Measurements from ENCODE around the gene HLX. TPM values are rescaled to one million over a fixed set of nuclear protein-coding genes. Genes with fewer than 3 reads are reported as not detected.

The HLX gene
- 10.6 TPM for polyA plus RNA-seq

GRCh38 chr1:220879076-220879508 lies at the start of gene HLX:
Gene HLX, plus strand, starts transcription at chr1:220879443. Its CDS starts 415 bp downstream, at chr1:220879858.
- H3K9me3 Mint-ChIP-seq: no peaks in the 10 kb centered on the region
- H3K27me3 Mint-ChIP-seq: peaks cover 13% of the 10 kb centered on the region
- H3K4me3 Mint-ChIP-seq: peak within 1 kb of the TSS; percentile 89 to 96 (median 94)
- peaks cover 3% of the 10 kb centered on the region for H3K36me3 Mint-ChIP-seq
- H3K27ac Mint-ChIP-seq: peak within 1 kb of the TSS; percentile 71 to 95 (median 92)
- peaks cover 20 to 41% (median 28%) of the 10 kb centered on the region in 3 donors for H3K4me1 Mint-ChIP-seq

GRCh38 chr1:220833436-220833835 lies 45.8 kb upstream of the HLX start:
- peaks cover 0 to 7% (median 2%) of the 10 kb centered on the region in 3 donors for H3K9me3 Mint-ChIP-seq
- no peaks in the 10 kb centered on the region for H3K36me3 Mint-ChIP-seq
- H3K4me3 Mint-ChIP-seq: no peak overlapping the region
- no peak overlapping the region for H3K27ac Mint-ChIP-seq
- peaks cover 8% of the 10 kb centered on the region for H3K27me3 Mint-ChIP-seq
- no peaks in the 10 kb centered on the region for H3K4me1 Mint-ChIP-seq

GRCh38 chr1:220834155-220834870 lies 44.9 kb upstream of the HLX start:
- Mint-ChIP-seq H3K9me3 (peaks cover 0 to 7% (median 2%) of the 10 kb centered on the region in 3 donors), H3K27ac (no peak overlapping the region), H3K27me3 (peaks cover 8% of the 10 kb centered on the region), H3K4me3 (no peak overlapping the region), H3K36me3 (no peaks in the 10 kb centered on the region), H3K4me1 (no peaks in the 10 kb centered on the region)

- Mint-ChIP-seq H3K9me3 (no peaks in the 10 kb centered on the region), H3K27ac (no peak overlapping the region), H3K4me3 (no peak overlapping the region), H3K27me3 (peaks cover 8% of the 10 kb centered on the region), H3K36me3 (peaks cover 4% of the 10 kb centered on the region), H3K4me1 (no peaks in the 10 kb centered on the region)
Measured at GRCh38 chr1:220838578-220838977, 40.7 kb upstream of the HLX start.

- Mint-ChIP-seq H3K9me3 (no peaks in the 10 kb centered on the region), H3K4me3 (no peak overlapping the region), H3K27me3 (peaks cover 2% of the 10 kb centered on the region), H3K36me3 (peaks cover 4% of the 10 kb centered on the region), H3K4me1 (no peaks in the 10 kb centered on the region), H3K27ac (no peak overlapping the region)
Measured at GRCh38 chr1:220839474-220839873, 39.8 kb upstream of the HLX start.

- no peak overlapping the region for H3K4me3 Mint-ChIP-seq
- H3K27ac Mint-ChIP-seq: no peak overlapping the region
Measured at GRCh38 chr1:220841293-220841692, 38.0 kb upstream of the HLX start.

GRCh38 chr1:220843481-220844011 lies 35.7 kb upstream of the HLX start:
- Mint-ChIP-seq H3K4me1 (no peaks in the 10 kb centered on the region), H3K36me3 (peaks cover 5% of the 10 kb centered on the region), H3K27me3 (no peaks in the 10 kb centered on the region), H3K27ac (no peak overlapping the region), H3K4me3 (no peak overlapping the region), H3K9me3 (peaks cover 0 to 4% (median under 1%) of the 10 kb centered on the region in 3 donors)

More at GRCh38 chr1:220841293-220841692, 38.0 kb upstream of the HLX start:
- Mint-ChIP-seq H3K27me3 (no peaks in the 10 kb centered on the region), H3K36me3 (peaks cover 4% of the 10 kb centered on the region), H3K9me3 (peaks cover 0 to 3% (median 0%) of the 10 kb centered on the region in 3 donors), H3K4me1 (no peaks in the 10 kb centered on the region)

GRCh38 chr1:220852408-220852807 lies 26.8 kb upstream of the HLX start:
- Mint-ChIP-seq H3K36me3 (peaks cover 6% of the 10 kb centered on the region), H3K9me3 (peaks cover 16 to 36% (median 33%) of the 10 kb centered on the region in 3 donors), H3K4me3 (no peak overlapping the region), H3K27me3 (peaks cover 1% of the 10 kb centered on the region), H3K4me1 (no peaks in the 10 kb centered on the region), H3K27ac (no peak overlapping the region)

GRCh38 chr1:220872296-220872695 lies 6.9 kb upstream of the HLX start:
- H3K36me3 Mint-ChIP-seq: peaks cover 2% of the 10 kb centered on the region
- H3K27ac Mint-ChIP-seq: no peak overlapping the region
- peaks cover 0 to 5% (median 3%) of the 10 kb centered on the region in 3 donors for H3K9me3 Mint-ChIP-seq
- peak overlapping the region in 1 of 4 donors; percentile 17 for H3K4me3 Mint-ChIP-seq
- H3K4me1 Mint-ChIP-seq: peaks cover 5 to 13% (median 7%) of the 10 kb centered on the region in 3 donors
- peaks cover 7% of the 10 kb centered on the region for H3K27me3 Mint-ChIP-seq

- Mint-ChIP-seq H3K9me3 (no peaks in the 10 kb centered on the region), H3K27me3 (peaks cover 11% of the 10 kb centered on the region), H3K4me1 (peaks cover 13 to 21% (median 14%) of the 10 kb centered on the region in 3 donors), H3K36me3 (no peaks in the 10 kb centered on the region), H3K27ac (no peak overlapping the region), H3K4me3 (no peak overlapping the region)
Measured at GRCh38 chr1:220873087-220873486, 6.2 kb upstream of the HLX start.

GRCh38 chr1:220873868-220874655 lies 5.2 kb upstream of the HLX start:
- no peaks in the 10 kb centered on the region for H3K36me3 Mint-ChIP-seq
- H3K4me1 Mint-ChIP-seq: peaks cover 15 to 30% (median 18%) of the 10 kb centered on the region in 3 donors
- H3K27me3 Mint-ChIP-seq: peaks cover 11% of the 10 kb centered on the region
- peak overlapping the region in 1 of 3 donors; percentile 12 for H3K27ac Mint-ChIP-seq
- H3K4me3 Mint-ChIP-seq: peak overlapping the region in 1 of 4 donors; percentile 39
- H3K9me3 Mint-ChIP-seq: no peaks in the 10 kb centered on the region

GRCh38 chr1:220875260-220875659 lies 4.0 kb upstream of the HLX start:
- Mint-ChIP-seq H3K27ac (peak overlapping the region in 1 of 3 donors; percentile 12), H3K4me3 (peak overlapping the region in 1 of 4 donors; percentile 62)

GRCh38 chr1:220876511-220877376 lies 2.5 kb upstream of the HLX start:
- Mint-ChIP-seq H3K27ac (peak overlapping the region; percentile 71 to 95 (median 92)), H3K4me3 (peak overlapping the region; percentile 89 to 96 (median 94)), H3K4me1 (peaks cover 20 to 41% (median 26%) of the 10 kb centered on the region in 3 donors), H3K9me3 (no peaks in the 10 kb centered on the region), H3K27me3 (peaks cover 20% of the 10 kb centered on the region), H3K36me3 (no peaks in the 10 kb centered on the region)

More at GRCh38 chr1:220875260-220875659, 4.0 kb upstream of the HLX start:
- Mint-ChIP-seq H3K27me3 (peaks cover 11% of the 10 kb centered on the region), H3K36me3 (no peaks in the 10 kb centered on the region), H3K4me1 (peaks cover 15 to 32% (median 18%) of the 10 kb centered on the region in 3 donors), H3K9me3 (no peaks in the 10 kb centered on the region)

- no peaks in the 10 kb centered on the region for H3K9me3 Mint-ChIP-seq
- H3K4me1 Mint-ChIP-seq: peaks cover 20 to 41% (median 28%) of the 10 kb centered on the region in 3 donors
- H3K36me3 Mint-ChIP-seq: no peaks in the 10 kb centered on the region
- H3K27ac Mint-ChIP-seq: peak overlapping the region; percentile 71 to 95 (median 95)
- peak overlapping the region; percentile 89 to 96 (median 94) for H3K4me3 Mint-ChIP-seq
- H3K27me3 Mint-ChIP-seq: peaks cover 20% of the 10 kb centered on the region
Measured at GRCh38 chr1:220877377-220878095, 1.7 kb upstream of the HLX start.

Data from IgD-negative memory B cell (primary cell).